Activated T-cell treated with anti-CD3 and anti-CD28 coated beads, Interleukin-2, amount 50 U/mL, for 24 hours (primary cell): Measurements from ENCODE around the gene MCF2.

Experiments used
- DNase-seq: peaks from one replicate; pipeline ENCODE4 v3.0.0-alpha.2; 2020
- H3K27ac Mint-ChIP-seq: 2 replicates; pipeline ENCODE4 v1.8.0; 2020; ENCODE audit warnings: mild to moderate bottlenecking, mixed read lengths
- H3K27me3 Mint-ChIP-seq: 2 replicates; pipeline ENCODE4 v1.8.0; 2020; ENCODE audit warnings: mixed read lengths
- H3K36me3 Mint-ChIP-seq: 2 replicates; pipeline ENCODE4 v1.8.0; 2020; ENCODE audit warnings: low read depth, mixed read lengths
- H3K4me1 Mint-ChIP-seq: 2 replicates; pipeline ENCODE4 v1.8.0; 2020; ENCODE audit warnings: low read depth, mixed read lengths
- H3K4me3 Mint-ChIP-seq: 2 replicates; pipeline ENCODE4 v1.8.0; 2020; ENCODE audit warnings: mild to moderate bottlenecking, moderate library complexity, mixed read lengths
- H3K9me3 Mint-ChIP-seq: 2 replicates; pipeline ENCODE4 v1.8.0; 2020; ENCODE audit warnings: mixed read lengths

The MCF2 gene, protein sequence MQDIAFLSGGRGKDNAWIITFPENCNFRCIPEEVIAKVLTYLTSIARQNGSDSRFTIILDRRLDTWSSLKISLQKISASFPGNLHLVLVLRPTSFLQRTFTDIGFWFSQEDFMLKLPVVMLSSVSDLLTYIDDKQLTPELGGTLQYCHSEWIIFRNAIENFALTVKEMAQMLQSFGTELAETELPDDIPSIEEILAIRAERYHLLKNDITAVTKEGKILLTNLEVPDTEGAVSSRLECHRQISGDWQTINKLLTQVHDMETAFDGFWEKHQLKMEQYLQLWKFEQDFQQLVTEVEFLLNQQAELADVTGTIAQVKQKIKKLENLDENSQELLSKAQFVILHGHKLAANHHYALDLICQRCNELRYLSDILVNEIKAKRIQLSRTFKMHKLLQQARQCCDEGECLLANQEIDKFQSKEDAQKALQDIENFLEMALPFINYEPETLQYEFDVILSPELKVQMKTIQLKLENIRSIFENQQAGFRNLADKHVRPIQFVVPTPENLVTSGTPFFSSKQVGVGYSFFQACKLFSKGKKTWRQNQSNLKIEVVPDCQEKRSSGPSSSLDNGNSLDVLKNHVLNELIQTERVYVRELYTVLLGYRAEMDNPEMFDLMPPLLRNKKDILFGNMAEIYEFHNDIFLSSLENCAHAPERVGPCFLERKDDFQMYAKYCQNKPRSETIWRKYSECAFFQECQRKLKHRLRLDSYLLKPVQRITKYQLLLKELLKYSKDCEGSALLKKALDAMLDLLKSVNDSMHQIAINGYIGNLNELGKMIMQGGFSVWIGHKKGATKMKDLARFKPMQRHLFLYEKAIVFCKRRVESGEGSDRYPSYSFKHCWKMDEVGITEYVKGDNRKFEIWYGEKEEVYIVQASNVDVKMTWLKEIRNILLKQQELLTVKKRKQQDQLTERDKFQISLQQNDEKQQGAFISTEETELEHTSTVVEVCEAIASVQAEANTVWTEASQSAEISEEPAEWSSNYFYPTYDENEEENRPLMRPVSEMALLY

DNA sequence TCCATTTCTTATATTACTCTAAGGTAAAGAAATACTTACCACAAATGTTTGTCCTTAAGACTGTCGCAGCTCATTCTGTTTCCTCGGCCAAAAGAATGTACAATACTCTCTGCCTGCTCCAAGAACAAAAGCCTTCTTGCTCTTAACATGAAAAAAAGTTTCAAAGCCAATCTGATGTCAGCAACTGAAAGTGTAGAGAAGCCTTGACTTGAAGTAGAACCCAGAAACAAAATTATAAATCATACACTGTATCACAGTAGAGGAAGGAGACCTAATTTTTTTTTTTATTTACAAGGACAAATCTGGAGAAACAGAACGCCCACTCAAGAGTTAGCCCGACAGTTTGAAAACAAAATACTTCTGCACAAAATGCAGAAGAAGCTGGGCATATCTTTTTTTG lies at the start of gene MCF2:
Gene MCF2 (minus strand): TSS at position 101 of the 400 bp plus-strand sequence. CDS start 56,423 bp downstream, outside the sequence.
- peaks cover 3% of the 10 kb centered on the region for H3K27me3 Mint-ChIP-seq
- H3K4me3 Mint-ChIP-seq = no peak within 1 kb of the TSS
- H3K9me3 Mint-ChIP-seq = no peaks in the 10 kb centered on the region
- no peaks in the 10 kb centered on the region for H3K36me3 Mint-ChIP-seq
- no peak within 1 kb of the TSS for H3K27ac Mint-ChIP-seq
- H3K4me1 Mint-ChIP-seq = no peaks in the 10 kb centered on the region
- DNase-seq = no peak

DNA sequence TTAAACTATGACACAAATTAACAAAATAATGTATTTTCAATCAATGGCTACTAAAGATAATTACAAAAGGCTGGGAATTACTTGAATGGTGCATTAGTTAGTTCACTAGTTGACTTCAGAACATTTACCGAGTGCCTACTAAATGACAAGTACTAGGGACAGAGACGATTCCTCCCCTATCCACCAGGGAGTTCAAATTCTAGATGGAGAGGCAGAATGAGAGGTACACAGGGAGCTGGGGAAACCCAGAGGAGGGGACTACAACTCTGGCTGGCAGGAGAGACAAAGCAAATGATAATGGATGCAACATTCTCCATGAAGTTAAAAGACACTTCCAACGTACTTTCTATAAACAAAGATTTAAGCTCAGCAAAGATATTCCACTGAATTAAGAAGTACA lies 43.1 kb upstream of the MCF2 start:
- H3K36me3 Mint-ChIP-seq = peaks cover 64% of the 10 kb centered on the region
- no peaks in the 10 kb centered on the region for H3K4me1 Mint-ChIP-seq
- no peak for DNase-seq
- no peak overlapping the region for H3K4me3 Mint-ChIP-seq
- peaks cover 14% of the 10 kb centered on the region for H3K27me3 Mint-ChIP-seq
- H3K9me3 Mint-ChIP-seq = peaks cover 14% of the 10 kb centered on the region
- no peak overlapping the region for H3K27ac Mint-ChIP-seq

DNA sequence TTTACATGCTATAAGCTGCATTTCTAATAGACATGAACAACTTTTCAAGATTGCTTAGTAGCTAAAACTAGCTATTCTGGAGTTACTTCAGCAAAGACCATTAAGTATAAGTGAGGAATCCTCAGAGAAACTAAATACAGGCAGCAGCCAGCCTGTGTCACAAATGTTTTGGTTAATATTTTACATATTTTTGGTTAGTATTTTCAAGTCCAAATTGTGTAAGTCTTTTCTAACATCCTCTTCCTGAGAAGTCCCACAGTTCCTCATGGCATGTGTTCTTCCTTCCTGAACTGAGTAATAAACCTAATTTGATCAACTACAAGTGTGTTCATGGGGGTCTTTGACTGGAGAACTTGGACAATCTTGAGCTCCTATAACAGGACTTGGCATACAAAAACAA lies 42.4 kb upstream of the MCF2 start:
- no peak for DNase-seq
- H3K27ac Mint-ChIP-seq = no peak overlapping the region
- H3K27me3 Mint-ChIP-seq = peaks cover 14% of the 10 kb centered on the region
- no peaks in the 10 kb centered on the region for H3K4me1 Mint-ChIP-seq
- H3K9me3 Mint-ChIP-seq = peaks cover 14% of the 10 kb centered on the region
- H3K4me3 Mint-ChIP-seq = no peak overlapping the region
- peaks cover 63% of the 10 kb centered on the region for H3K36me3 Mint-ChIP-seq

DNA sequence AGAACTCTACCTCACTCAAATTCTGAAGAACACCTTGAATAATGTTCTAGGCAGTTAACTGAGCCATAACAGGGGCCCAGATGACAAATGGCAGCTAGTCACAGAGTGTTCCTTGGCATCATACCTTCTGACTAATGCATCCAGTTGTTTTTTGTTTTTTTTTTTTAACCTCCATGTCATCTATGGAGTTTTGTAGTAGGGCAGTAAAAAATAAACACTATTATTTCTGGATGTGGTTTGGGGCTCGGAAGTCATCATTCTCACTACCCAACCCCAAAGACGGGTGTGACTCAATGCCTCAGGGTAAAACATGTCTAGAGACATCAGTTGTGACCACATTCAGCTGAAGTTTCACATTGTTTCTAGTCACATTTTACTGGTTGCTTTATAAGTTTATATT lies 31.2 kb upstream of the MCF2 start:
- Mint-ChIP-seq H3K4me3 (no peak overlapping the region), H3K36me3 (peaks cover 57% of the 10 kb centered on the region)

DNA sequence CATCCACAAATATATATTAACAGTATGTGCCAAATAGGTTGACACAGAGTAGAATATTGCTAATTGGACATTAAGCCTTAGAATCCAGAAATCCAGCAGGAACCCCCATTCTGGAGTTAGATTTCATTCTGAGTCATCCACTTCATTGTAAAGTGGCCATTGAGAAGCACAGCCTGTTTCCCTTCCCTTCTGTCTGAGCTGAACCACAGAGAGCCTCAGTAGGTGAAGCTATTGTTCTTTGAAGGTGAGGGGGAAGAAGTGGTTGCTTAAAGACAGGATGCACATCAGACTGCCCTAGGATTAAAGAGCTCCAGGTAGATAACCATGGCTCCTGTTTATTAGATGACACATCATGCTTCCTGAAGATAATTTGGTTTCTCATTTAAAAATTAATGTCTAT lies 30.6 kb upstream of the MCF2 start:
- Mint-ChIP-seq H3K36me3 (peaks cover 54% of the 10 kb centered on the region), H3K27ac (peak overlapping the region; percentile 34), H3K4me3 (no peak overlapping the region), H3K4me1 (peaks cover 17% of the 10 kb centered on the region), H3K9me3 (no peaks in the 10 kb centered on the region), H3K27me3 (peaks cover 5% of the 10 kb centered on the region)
- no peak for DNase-seq

More for the DNA sequence above, 31.2 kb upstream of the MCF2 start:
- Mint-ChIP-seq H3K27me3 (peaks cover 5% of the 10 kb centered on the region), H3K9me3 (no peaks in the 10 kb centered on the region), H3K4me1 (peaks cover 17% of the 10 kb centered on the region), H3K27ac (peak overlapping the region; percentile 34)
- no peak for DNase-seq

DNA sequence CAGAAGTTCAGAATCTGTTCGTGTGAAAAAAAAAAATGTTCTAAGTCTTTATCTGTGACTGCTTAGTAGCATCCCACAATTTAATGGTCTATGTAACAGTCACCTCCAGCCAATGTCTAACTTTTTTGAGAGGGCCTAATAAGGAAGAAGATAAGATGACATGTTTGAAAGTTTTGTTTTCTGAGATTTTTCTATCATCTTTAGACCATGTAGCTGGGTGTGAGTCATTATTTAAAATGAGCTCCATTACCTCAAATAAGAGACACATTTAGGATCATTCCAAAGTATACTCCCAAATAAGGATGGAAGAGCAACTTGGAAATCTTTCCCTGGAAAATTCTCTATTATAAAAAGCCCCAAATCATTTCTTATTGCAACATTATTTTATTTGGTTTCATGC lies 28.2 kb upstream of the MCF2 start:
- no peaks in the 10 kb centered on the region for H3K9me3 Mint-ChIP-seq
- peaks cover under 1% of the 10 kb centered on the region for H3K27me3 Mint-ChIP-seq
- H3K4me1 Mint-ChIP-seq = peaks cover 17% of the 10 kb centered on the region
- H3K27ac Mint-ChIP-seq = no peak overlapping the region
- no peak overlapping the region for H3K4me3 Mint-ChIP-seq
- H3K36me3 Mint-ChIP-seq = peaks cover 60% of the 10 kb centered on the region
- no peak for DNase-seq

DNA sequence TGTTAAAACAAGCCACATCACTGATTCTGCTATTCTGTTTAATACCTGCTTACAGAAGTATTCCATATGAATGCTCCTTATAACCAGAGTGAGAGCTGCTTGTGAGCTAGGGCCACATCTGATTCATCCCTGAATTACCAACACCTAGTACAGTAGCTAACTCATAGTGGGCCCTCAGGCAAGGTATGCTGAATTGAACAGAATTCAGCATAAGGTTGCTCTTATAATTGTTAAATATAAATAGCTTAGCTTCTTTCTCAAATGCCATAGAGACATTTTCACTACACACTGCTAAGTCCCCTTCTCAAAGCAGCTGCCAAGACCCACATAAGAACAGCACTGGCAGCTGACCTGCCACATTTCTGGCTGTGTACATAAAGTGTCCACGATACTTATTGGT lies 27.0 kb upstream of the MCF2 start:
- peaks cover 60% of the 10 kb centered on the region for H3K36me3 Mint-ChIP-seq
- H3K4me1 Mint-ChIP-seq = peaks cover 11% of the 10 kb centered on the region
- no peak overlapping the region for H3K4me3 Mint-ChIP-seq
- no peaks in the 10 kb centered on the region for H3K9me3 Mint-ChIP-seq
- no peak for DNase-seq
- no peaks in the 10 kb centered on the region for H3K27me3 Mint-ChIP-seq
- H3K27ac Mint-ChIP-seq = no peak overlapping the region

DNA sequence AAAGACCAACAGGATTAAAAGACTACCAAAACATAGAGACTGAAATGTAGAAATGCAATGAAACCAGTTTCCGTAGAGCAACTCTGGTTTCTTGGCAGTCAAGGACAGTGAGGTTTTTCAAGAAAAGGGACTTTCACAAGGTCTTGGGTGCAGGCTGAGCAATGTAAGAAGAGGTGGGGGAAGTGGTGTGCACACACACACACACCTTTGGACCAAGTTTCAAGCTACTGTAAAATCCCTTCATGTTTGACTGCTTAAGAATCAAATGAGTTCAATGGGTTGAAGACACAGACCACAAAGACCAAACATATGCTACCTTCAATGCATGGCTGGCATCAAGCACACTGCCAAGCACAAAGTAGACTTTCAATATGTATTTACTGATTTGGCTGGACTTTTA lies 17.8 kb upstream of the MCF2 start:
- Mint-ChIP-seq H3K9me3 (no peaks in the 10 kb centered on the region), H3K36me3 (peaks cover 22% of the 10 kb centered on the region), H3K27me3 (peaks cover 5% of the 10 kb centered on the region), H3K27ac (no peak overlapping the region), H3K4me1 (peaks cover 3% of the 10 kb centered on the region), H3K4me3 (no peak overlapping the region)
- no peak for DNase-seq

DNA sequence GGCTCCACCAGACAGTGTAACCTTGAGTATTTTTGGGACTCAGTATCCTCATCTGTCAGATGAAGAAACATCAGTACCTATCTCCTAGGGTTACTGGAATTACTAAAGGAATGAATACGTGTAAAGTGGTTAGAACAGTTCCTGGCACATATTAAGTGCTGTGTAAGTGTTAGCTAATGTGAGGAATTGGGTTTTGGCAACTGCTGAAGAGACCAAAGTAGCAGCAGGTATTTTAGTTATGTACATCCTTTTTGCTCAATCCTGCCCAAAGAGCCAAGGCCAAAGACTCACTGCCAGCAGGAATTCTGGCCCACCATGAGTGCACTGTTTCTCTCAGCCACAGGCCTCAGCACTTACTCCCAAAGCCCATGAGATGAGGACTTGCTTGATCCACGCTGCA lies 16.7 kb upstream of the MCF2 start:
- Mint-ChIP-seq H3K4me1 (peaks cover 3% of the 10 kb centered on the region), H3K36me3 (peaks cover 16% of the 10 kb centered on the region), H3K9me3 (no peaks in the 10 kb centered on the region), H3K4me3 (no peak overlapping the region), H3K27me3 (peaks cover 5% of the 10 kb centered on the region), H3K27ac (no peak overlapping the region)
- DNase-seq = no peak

DNA sequence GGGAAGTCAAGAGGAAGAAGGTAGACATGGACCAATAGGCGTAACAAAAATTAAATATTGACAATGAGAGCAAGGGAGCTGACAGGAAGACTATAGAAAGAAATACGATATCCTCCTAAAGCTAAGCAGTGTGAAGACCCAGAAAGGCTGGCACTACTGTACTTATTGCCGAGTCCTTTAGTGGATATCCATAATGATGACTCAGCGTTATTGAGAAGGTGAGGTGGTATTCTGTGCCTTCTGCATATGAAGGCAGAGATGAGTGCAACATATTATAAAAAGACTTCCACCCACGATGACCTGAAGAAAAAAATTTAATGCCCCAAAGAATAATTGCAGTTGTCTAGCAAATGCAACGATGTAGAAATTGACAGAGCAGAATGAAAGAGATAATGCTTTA lies 13.0 kb upstream of the MCF2 start:
- H3K4me1 Mint-ChIP-seq = peaks cover 3% of the 10 kb centered on the region
- DNase-seq = no peak
- H3K27me3 Mint-ChIP-seq = peaks cover 2% of the 10 kb centered on the region
- H3K27ac Mint-ChIP-seq = no peak overlapping the region
- no peaks in the 10 kb centered on the region for H3K9me3 Mint-ChIP-seq
- H3K4me3 Mint-ChIP-seq = no peak overlapping the region
- H3K36me3 Mint-ChIP-seq = no peaks in the 10 kb centered on the region

DNA sequence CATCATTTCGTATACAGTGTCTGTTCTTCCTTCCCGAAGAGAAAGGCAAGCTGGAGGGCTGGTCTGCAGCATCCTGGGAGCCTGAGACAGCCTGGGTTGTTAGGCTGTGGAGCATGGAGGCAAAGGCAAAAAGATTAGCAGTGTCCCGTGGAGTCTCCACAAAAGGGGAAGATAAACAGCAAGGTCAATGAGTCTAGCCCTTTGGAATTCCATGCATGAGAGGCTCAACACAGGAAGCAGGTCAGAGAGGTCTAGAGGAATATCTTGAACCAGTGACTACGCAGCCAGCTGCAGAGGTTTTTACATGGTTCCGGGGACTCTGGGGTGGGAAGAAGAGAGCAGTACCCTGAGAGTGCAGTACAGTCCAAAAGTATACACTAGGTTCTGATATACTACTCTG lies 12.2 kb upstream of the MCF2 start:
- Mint-ChIP-seq H3K9me3 (no peaks in the 10 kb centered on the region), H3K4me3 (no peak overlapping the region), H3K27me3 (peaks cover 2% of the 10 kb centered on the region), H3K36me3 (no peaks in the 10 kb centered on the region), H3K27ac (no peak overlapping the region), H3K4me1 (no peaks in the 10 kb centered on the region)
- no peak for DNase-seq

DNA sequence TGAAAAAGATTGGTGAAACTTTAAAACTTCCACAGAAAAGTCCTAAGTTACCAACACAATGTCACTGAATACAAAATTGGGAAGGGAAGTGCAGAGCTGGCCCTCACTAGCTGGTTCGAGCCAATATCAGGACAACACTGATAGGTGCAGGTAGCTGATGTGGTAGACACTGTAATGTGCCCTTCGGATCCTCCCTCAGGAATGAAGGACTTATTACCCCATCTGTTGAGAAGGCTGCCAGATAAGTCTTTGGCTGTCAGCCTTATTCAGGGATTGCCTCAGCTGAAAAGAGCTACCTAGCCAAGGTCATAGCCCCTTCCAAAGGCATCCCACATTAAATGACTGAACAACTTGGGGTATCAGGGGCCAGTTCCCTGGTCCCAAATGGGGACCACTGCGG lies 5.3 kb downstream of the MCF2 start:
- no peak overlapping the region for H3K27ac Mint-ChIP-seq

DNA sequence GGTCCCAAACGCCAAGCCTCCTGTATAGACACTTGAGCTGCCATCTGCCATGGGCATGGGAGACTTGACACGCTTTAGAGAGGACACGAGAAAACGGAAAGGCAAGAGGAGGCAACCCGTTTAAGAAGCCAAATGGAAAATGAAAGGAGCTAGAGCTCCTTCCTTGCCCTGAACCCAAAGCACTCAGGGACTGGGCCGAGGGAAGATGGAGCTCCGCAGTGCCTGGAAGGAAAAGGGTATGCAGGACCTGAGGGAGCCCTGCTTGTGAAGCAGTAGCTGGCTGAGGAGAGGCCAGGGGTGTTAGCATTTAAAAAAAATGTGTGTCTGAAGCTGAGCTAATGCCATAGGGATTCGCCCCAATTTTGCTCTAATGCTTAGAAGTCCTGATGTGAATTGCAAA lies 15.1 kb downstream of the MCF2 start:
- Mint-ChIP-seq H3K9me3 (no peaks in the 10 kb centered on the region), H3K36me3 (no peaks in the 10 kb centered on the region), H3K4me3 (no peak overlapping the region), H3K4me1 (peaks cover 1% of the 10 kb centered on the region), H3K27me3 (peaks cover 25% of the 10 kb centered on the region), H3K27ac (no peak overlapping the region)
- DNase-seq = no peak

More for the DNA sequence above, 5.3 kb downstream of the MCF2 start:
- no peaks in the 10 kb centered on the region for H3K4me1 Mint-ChIP-seq
- no peaks in the 10 kb centered on the region for H3K9me3 Mint-ChIP-seq
- no peak overlapping the region for H3K4me3 Mint-ChIP-seq
- peaks cover 32% of the 10 kb centered on the region for H3K27me3 Mint-ChIP-seq
- no peak for DNase-seq
- H3K36me3 Mint-ChIP-seq = no peaks in the 10 kb centered on the region

DNA sequence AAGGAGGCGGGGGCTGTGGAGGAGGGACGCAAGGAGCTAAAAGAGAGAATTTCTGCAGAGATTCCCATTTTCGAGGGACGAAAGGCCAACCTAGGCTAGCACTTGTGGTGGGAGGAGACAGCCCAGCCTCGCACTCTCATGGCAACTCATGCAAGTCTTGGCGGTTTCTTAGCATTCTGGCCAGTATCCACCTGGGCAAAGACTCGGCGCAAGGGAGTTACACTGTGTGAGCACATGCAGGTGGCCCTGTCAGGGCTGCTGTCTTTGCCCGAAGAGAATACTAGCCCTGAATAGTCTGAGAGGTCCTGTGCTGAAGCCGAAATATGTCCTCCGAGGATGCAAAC lies 15.5 kb downstream of the MCF2 start:
- Mint-ChIP-seq H3K27me3 (peaks cover 25% of the 10 kb centered on the region), H3K4me3 (no peak overlapping the region), H3K36me3 (no peaks in the 10 kb centered on the region), H3K9me3 (no peaks in the 10 kb centered on the region), H3K27ac (no peak overlapping the region), H3K4me1 (peaks cover 1% of the 10 kb centered on the region)
- no peak for DNase-seq
